ENCODE results near the gene ELMO2.
"Not testable (repeated sequence)": the region's sequence is repeated elsewhere in the genome, so short reads cannot be mapped to it uniquely, and the experiment has no call there.

Gene ELMO2

DNA sequence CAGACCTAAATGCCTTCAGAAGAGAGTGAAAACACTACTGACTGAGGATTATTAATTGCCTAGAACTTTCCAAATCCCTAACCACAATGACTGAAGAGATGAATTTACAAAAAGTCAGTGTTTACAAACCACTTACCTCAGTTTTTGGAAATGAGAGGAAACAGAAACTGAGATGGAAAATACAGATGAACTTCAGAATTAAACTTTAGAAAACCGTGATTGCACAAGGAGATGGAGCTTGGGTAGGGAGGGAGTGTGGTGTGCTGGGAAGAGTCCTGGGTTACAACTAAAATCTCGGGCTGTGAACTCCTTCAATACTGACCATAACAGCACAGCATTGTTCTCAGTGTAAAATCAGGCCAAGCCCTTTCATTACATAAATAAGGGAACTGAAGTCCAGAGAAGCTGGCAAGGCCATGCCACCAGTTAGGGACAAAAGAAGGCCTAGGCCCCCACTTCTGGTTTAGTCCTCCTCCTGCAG, 4.0 kb downstream of the ELMO2 start:
- DNase-seq (ENCODE audit: low spot score), result no peak

DNA sequence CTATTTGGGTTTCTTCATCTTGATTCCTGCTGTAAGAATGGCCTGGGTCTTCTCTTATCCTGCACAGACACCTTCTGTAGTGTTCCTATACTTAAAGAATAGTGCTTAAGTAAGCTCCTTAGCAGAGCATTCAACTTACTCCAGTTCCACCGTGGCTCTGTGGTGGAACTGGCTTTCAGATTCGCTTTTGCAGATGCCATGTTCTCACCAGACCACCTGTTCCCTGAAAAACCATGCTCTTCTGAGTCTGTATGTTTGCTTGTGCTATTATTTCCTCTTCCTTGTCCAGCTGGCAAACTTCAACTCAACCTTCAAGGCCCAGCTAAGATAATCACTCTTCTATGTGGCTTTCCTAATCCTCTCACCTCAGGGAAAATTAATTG, 4.9 kb downstream of the ELMO2 start:
- no peak for DNase-seq (ENCODE audit: low spot score)

DNA sequence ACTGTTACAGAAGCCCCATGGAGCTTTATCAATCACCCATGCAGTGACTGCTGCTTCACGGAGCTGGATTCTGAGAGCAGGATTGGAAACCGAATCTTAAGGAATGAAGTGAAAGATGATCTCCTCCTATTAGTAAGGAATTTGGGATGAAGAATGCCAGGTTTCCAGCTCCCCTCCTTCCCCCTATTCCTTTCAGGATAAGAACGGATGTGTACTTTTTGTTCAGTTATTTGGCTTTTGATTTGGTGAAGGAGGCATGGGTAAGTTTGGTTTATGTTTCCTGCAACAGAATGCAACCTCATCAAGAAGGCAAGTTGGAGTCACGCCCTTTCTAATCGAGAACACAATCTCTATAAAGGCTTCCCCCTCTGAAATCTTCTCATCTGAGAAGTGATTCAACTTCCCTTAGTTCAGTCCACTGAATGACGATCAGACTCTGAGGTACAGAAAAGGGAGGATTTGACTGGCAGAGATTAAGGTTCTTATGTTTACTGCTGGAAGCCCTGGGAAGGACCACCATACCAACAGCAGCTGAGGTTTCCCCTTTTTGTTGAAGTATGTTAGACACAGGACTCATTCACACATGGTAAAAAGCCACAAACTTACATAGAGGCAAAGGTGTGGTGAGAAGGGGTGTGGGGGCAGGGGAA, 5.5 kb downstream of the ELMO2 start:
- DNase-seq (ENCODE audit: low spot score), result no peak

DNA sequence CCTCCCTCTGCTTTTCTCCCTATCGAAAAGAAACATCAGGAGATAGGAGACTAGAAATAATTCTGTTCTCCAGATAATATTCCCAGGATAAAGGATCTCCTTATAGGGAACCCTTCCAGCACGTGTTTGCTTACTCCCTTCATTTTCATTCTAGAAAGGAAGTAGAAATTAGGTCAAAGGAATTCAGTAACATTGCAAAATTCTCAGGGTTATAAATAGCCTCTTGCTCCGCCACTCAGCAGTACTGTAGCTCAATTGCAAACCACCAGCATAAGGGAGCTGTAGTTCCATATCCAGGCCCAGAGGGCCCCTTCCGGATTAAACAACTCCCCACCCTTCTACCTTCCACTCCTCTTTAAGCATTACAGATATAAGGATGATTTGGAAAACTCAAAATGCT, 6.2 kb downstream of the ELMO2 start:
- DNase-seq (ENCODE audit: low spot score), result no peak

DNA sequence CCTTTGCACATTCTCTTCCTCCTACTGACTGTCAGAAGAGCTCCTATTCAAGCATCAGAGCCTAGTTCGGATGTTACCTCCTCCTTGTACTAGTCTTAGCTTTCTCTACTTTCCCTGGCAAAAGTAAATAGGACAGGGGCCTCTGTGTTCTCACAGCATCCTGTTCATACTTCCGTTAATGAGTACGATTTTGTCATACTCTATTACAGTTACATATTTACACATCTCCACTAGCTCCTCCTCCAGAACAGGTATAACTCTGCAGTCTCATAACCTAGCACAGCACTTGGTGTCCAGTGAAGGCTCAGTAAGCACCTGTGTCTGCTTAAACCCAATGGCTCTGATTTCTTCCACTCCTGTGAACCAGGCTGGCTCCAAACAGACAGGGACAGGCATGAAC, 7.0 kb downstream of the ELMO2 start:
- no peak for DNase-seq (ENCODE audit: low spot score)

DNA sequence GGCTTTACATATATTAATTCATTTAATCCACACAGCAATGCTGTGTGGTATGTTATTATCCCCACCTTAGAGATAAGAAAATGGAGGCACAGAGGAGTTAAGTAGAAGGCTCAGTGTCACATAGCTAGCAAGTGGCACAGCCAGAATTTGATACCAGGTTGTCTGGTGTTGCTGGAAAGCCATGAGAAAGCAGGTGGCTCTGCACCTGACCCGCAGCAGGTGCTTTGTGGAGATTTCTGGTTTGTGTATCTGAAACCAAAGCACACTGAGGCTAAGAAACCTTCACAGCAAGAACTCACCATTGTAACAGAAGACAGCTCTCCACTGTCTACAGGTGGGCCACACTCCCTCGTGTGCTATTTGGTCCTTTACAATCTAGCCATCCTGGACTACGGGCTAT, 7.5 kb downstream of the ELMO2 start:
- no peak for DNase-seq (ENCODE audit: low spot score)

DNA sequence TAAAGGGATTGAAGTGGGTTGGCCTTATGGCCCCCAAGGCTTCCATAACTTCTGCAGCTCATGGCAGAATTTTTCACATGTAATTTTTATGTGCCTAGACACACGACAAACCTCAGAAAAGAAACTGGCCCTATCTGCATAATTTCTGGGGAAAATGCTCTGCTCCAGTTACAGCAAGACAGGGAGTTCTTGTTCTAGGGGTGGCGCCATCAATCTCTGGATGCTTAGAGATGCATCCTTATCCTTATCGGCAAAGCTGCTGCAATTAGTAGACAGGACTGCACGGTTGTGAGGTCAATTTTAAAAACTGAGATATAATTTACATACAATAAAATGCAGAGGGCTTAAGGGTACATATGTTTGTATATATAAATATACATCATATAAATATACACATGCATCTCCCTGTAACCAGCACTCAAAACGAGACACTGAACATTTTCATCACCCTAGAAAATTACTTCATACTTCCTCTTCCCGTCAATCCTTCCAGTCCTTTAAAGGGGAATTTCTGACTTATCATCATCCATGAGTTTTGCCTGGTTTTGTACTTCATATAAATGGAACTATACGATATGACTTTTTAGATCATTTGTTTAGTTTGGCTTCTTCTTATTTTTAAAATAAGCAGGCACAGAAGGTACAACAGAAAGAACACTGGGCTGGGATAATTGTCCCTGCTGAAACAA, 10.2 kb downstream of the ELMO2 start:
- no peak for DNase-seq (ENCODE audit: low spot score)

DNA sequence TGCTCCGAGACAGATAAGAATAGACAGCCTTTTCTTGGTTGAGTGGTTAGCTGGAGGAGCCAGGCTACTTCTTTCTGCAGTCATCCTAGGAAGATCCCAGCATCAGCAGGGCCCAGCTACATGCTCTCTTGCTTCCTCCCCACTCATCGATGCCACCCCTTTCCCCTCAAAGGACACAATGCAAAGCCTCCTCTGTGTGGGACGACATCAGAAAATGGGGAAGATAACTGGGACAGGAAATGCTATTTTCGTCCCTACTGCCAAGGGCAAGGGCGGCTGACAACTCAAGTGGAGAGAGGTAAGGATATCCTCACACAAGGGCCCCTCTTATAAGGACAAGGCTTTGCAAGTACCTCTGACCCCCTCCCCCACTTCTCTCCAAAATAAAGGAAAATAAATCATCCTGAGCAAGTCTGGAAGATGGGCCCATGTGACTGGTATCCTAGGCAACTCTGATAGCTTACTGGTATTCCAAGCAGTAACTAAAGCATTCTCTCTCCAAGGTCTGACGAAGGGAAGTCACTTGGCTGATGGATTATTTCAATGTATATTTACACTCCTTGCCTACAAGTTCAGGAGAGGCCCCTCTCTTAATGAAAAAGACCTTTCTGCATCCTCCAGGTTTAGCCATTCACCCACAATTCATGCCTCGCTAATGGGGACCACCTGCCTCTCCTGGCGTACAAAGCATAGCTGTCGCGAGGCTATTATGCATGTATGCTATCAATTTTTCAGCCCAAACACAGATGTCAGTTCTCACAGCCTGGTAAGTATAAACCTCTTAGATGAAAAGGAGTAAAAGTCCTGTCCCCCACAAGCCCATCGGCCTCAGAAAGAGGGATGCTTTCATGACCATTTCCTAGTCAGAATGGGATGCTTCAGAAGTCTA, 11.3 kb downstream of the ELMO2 start:
- no peak for DNase-seq (ENCODE audit: low spot score)

DNA sequence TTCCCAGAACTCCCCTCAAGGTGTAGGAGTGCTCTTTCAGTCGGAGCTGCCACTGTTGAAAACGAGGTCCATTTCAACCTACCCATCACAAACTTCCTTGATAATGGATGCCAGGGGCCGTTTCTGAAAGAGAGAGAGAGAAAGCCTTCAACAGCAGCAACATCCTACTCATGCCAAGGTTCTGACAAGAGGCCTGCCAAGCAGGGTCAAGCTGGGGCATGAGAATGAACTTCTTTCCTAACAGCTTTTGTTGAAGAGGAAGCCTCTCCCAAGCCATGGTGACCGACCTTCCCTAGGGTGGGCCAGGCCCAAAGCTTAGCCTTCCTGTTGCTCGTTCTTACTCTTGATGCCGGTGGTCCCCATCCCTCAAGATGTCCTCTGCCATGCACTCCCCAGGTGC, 12.4 kb downstream of the ELMO2 start:
- DNase-seq (ENCODE audit: low spot score), result no peak

DNA sequence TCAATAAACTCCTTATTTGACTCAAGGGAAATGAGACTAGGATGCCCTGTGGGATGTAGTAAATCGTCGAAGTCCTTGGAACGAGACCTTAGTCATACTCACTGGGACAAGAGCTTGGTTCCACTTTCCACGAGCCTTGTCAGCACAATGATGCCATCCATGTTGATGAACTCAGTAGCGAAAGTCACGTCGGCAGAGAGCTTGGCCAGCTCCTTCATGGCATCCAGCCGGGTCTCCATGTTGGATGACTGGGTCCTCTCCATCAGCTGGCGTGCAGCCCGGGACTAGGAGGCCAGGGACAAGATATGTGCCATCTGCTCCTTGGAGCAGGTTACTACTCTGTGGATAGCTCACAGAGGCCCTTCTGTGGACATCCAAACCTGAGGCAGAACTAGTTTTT, 17.5 kb downstream of the ELMO2 start:
- DNase-seq (ENCODE audit: low spot score), result no peak

DNA sequence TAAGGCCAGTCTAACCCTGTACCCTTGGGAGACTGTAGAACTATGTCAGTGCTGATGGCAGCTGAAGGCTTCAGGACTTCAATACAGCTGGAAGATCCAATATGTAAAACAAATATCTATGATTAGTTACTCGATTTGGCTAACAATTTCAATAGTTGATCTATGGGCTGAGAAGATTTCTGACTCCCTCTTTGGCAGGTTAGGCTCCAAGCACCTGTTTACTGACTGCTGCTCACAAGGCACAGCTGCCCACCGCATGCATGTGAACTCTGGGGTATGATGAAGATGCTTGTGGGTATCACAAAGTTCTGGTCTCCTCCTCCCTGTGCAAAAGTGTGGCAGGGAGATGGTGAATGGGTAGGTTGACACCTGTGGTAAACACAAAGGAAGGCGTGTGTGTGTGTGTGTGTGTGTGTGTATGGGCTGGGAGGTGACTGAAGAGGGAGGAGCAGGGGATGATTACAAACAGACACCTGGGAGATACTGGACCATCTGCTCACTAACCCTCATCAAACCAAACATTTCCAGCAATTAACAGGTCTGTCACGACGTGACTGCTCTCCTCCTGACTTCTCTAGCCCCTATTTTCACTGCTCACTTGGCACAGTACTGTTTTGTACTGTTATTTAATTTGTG, 18.1 kb downstream of the ELMO2 start:
- DNase-seq (ENCODE audit: low spot score), result no peak

DNA sequence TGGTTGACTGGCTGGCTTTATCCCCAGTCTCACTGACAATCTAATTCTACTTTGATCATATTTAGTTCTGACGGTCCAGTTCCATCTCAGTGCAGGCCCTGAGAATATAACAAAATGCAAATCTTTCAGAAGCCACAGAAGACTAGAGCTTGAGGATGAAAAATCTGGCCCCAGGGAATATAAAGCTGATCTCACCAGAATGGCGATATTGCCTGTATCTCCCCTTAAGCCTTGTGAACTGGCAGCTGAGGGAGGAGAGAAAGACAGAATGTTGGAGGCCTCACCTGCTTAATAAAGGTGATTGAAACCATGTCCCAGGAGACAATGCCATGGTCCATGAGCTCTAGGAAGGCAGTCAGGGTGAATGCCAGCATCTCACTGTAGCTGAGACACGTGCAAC, 19.4 kb downstream of the ELMO2 start:
- not testable (repeated sequence) for DNase-seq (ENCODE audit: low spot score)

DNA sequence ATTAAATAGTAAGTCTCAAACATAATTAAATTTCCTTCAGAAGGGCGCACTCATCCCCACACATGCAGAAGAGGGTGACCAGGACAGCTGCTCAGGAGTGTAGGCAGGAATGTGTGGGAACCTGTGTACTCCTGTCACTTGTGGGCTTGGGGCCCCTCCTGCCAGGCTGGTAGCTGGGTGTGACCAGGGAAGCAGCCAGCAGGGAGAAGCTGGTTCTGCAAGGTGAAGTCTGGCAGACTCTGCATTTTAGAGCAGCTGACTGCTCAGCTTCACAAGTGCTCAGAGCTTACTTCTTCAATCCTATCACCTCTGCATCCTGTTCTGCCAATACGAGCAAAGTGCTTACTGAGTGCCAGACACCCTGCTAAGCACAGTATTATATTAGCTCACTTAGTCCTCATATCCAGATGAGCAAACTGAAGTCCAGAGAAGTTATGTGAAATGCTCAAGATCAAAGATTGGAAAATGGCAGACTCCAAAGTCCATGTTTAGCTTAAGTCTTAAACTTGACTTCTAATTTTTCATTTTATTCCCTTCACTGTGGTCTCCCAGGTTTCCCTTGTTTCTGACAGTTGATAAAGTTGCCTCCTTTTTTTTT, 27.9 kb downstream of the ELMO2 start:
- no peak for DNase-seq (ENCODE audit: low spot score)

DNA sequence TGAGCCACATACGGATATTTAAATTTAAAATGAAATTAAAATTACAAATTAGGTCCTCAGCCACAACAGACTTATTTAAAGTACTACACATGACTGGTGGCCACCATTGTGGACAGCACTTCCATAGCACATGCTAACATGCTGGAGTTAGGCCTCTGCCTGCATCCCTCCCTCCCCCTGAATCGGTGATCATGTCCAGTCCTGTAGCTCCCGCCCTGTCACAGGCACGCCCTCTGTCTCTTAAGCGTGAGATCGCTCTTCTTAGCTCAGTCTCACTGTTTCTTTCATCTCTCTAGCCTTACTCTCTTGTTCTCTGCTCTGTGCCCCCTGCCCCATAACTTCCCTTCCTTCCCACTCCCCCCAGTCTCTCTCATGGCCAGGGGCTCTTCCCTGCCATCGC, 28.9 kb downstream of the ELMO2 start:
- DNase-seq (ENCODE audit: low spot score), result no peak

DNA sequence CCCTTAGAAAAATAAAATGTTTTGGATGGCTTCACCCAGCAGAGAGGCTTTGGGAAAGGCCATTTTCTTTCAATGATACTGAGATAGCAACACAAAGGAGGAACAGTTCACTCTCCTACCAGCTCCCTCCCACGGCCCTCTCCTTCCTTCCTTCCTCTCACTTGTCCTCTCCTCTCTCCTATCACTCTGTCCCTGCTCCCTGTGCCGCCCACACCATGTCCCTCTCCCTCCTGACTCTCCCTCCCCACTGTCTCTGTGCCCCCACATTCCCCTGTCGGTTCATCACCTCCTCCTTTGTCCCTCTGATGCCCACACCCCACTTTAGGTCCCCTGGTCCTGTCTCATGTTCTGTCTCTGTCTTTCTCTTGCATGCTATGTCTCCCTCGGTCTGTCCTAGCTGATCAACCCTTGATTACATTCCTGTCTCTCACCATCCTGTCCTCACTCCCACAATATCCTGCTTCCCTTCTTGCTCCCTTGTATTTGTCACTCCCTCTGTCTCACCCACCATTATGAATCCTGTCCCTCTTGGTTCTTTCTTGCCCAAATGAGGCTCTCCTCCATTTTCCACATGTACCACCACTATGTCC, 30.1 kb downstream of the ELMO2 start:
- no peak for DNase-seq (ENCODE audit: low spot score)

DNA sequence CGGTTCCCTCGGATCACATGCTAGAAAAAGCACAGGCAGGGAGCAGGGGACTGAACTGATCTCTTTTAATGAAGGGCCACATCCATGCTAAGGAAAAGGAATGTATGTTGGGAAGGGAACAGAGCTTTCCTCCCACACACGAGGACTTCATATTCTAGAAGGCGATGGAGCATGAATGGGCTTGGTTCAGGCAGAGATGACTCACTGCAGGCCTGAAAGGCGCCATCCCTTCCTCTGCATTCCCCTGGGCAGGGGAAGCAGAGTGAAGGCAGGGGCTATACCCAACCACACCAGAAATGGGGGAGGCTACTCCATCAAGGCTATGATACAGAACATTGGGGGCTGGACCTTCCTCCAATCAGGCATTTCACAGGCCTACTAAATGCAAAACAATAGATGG, 30.6 kb downstream of the ELMO2 start:
- peak; percentile 60 for DNase-seq (ENCODE audit: low spot score)

DNA sequence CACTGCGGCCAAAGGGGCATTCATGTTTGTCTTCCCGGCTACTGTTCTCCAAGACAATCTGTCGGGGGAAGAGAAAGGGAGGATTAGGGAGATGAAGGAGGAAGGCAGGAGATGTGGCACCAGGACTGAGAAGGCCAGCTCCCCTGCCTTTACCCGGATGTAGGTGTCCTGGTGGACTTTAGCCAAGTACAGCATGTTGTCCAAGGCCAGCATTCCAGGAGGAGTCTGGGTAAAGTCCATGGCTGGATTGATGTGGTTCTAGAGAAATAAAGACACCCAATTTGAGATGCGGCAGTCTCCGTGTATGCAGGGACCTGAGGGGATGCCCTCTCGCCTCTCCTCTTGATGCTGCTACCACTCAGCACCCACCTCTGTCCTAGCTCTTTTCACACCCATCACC, 32.0 kb downstream of the ELMO2 start:
- no peak for DNase-seq (ENCODE audit: low spot score)

DNA sequence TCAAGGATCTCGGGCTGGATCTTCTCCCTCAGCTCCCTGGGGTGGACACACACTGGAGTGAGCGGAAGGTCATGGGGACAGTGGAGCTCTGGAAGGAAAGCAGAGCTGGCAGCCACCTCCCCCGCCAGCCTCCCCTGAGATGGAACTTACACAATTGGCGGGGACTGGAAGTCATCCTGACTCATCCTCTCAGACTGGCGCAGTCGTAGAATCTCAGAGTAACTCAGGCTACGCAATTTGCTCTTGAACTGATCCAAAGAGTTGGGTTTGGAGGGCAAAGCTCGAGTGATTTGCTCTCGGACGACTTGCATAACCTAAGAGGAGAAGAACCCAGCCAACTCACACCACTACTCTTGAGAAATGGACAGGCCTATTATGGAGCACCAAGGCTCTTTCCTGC, 34.8 kb downstream of the ELMO2 start:
- DNase-seq (ENCODE audit: low spot score), result no peak

DNA sequence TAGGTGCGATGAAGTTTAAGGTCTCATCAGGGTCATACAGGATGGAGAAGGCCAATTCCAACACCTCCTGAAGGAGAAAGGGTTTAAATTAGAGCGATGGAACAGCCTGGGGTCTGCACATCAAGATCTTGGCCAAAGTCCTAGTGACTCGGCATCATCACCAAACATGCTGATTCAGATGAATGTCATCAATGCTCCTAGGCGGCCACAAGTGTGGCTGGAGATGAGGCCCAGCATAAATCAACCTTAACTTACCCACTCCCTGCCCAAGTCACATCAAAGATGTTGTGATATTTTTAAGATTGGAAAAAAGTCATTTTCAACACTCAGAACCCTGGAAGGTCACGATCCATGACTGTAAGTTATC, 37.5 kb downstream of the ELMO2 start:
- DNase-seq (ENCODE audit: low spot score), result no peak

DNA sequence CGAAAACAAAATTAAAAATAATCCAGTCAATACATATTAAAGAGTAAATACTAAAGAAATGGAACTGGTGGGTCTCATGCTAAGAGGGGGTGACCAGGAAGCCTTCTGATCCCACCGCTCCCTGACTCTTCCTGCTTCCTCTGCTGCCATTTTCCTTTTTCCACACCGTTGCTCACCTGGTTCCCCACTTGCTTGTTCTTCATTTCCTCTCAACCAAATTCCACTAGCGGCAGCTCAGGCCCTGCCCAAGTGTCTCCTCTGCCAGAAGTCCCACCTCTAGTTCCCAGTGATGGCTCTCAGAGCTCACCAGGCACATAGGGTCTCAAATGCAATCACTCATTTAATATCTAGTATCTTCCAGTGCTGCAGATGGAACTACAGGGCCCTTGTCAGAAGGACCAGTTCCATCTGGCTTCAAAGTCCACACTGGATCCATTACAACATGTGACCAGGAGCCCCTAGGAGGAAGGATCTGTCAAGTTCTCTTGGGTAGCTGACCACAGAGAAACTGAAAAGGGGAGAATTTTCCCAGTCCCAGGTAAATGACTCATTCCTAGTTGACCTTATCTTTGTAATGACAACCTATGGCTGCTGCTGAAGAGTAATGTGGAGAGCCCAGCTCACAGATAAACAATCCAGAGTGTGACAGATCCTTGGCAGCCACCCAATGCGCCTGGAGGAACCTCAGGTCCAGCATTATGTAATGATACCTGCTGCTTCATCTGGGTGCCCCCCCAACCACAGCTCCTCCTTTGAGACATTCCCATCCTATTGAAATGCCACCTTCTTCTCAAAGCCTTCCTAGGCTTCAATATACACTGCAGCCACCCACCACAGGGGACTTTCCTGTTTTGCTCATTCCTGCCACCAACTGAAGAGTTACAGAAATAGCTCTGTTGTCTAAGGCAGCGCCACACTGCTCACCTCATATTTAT, 38.2 kb downstream of the ELMO2 start:
- DNase-seq (ENCODE audit: low spot score), result peak; percentile 32

DNA sequence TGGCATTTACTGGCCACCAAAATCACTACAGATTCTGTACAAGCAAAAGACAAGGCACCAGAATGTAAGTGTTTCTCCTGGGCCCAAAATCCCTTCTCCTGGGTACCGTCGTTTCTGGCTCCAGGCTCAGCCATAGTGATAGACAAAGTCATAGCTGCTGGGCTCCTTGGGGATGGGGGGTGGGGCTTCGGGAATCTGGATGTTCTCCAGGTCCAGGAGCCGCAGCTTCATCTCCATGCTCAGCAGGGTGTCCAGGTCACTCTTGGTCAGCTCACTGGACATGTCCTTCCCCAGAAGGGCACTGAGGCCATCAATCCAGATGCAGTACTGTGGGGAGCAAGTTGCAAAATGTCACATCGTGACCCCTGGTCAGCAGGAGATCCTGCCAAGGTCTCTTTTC, 39.2 kb downstream of the ELMO2 start:
- no peak for DNase-seq (ENCODE audit: low spot score)

Data from SW480 (cell line).